ENCODE data around the gene GCKR. TPM values are rescaled to one million over a fixed set of nuclear protein-coding genes. Genes with fewer than 3 reads are reported as not detected.

Gene GCKR
- total and polyA plus RNA-seq, 8 donors, result 0.37 to 1.8 (median 1.3) TPM; not detected in 1

GRCh38 chr2:27494944-27495554 lies 1.6 kb upstream of the GCKR start, which contains the start of gene FNDC4:
Gene FNDC4, minus strand, starts transcription at chr2:27495200. Its CDS starts 521 bp downstream, at chr2:27494679.
- intact Hi-C loops (cut with DNase I), result no loop called here
- H3K4me3 ChIP-seq, result peak within 1 kb of the TSS; percentile 43

GRCh38 chr2:27495840-27496356 lies 741 bp upstream of the GCKR start:
- Histone ChIP-seq H3K4me1 (peaks cover 0 to 20% of the 10 kb centered on the region in 2 donors), H3K36me3 (no peaks in the 10 kb centered on the region), H3K27me3 (peaks cover 0 to 67% of the 10 kb centered on the region in 2 donors), H3K27ac (no peak overlapping the region), H3K4me3 (no peak overlapping the region), H3K9me3 (no peaks in the 10 kb centered on the region)
- TF ChIP-seq CTCF (IDR thresholded peaks at IDR 0.05), result no peak
- intact Hi-C loops (cut with DNase I), result no loop called here
- DNase-seq (no peak), ATAC-seq (no peak)

More at GRCh38 chr2:27494944-27495554, 1.6 kb upstream of the GCKR start, which contains the start of gene FNDC4:
- Histone ChIP-seq H3K9me3 (no peaks in the 10 kb centered on the region), H3K27me3 (peaks cover 0 to 65% of the 10 kb centered on the region in 2 donors), H3K4me1 (peaks cover 0 to 21% of the 10 kb centered on the region in 2 donors), H3K36me3 (no peaks in the 10 kb centered on the region), H3K27ac (no peak within 1 kb of the TSS)
- peak; percentile 35 to 82 (median 46) for DNase-seq
- ATAC-seq, result peak; percentile 72
- no peak for TF ChIP-seq CTCF (IDR thresholded peaks at IDR 0.05)

- intact Hi-C loops (cut with DNase I), result no loop called here
- no peak for ATAC-seq
- Histone ChIP-seq H3K27me3 (peaks cover 0 to 67% of the 10 kb centered on the region in 2 donors), H3K4me3 (no peak overlapping the region), H3K36me3 (no peaks in the 10 kb centered on the region), H3K9me3 (no peaks in the 10 kb centered on the region), H3K4me1 (peaks cover 0 to 20% of the 10 kb centered on the region in 2 donors), H3K27ac (no peak overlapping the region)
- no peak for DNase-seq
- TF ChIP-seq CTCF (IDR thresholded peaks at IDR 0.05), result no peak
Observed at GRCh38 chr2:27497288-27497627, 619 bp downstream of the GCKR start.

- peaks cover 0 to 20% of the 10 kb centered on the region in 2 donors for H3K4me1 ChIP-seq
- H3K36me3 ChIP-seq, result no peaks in the 10 kb centered on the region
- TF ChIP-seq CTCF (IDR thresholded peaks at IDR 0.05), result no peak
- H3K27me3 ChIP-seq, result peaks cover 0 to 58% of the 10 kb centered on the region in 2 donors
- H3K4me3 ChIP-seq, result no peak overlapping the region
- no peak for DNase-seq
- H3K9me3 ChIP-seq, result no peaks in the 10 kb centered on the region
- no peak for ATAC-seq
- no peak overlapping the region for H3K27ac ChIP-seq
- intact Hi-C loops (cut with DNase I), result no loop called here
Observed at GRCh38 chr2:27498975-27499374, 2.3 kb downstream of the GCKR start.

- H3K9me3 ChIP-seq, result no peaks in the 10 kb centered on the region
- peaks cover 0 to 37% of the 10 kb centered on the region in 2 donors for H3K27me3 ChIP-seq
- DNase-seq (no peak), ATAC-seq (no peak)
- H3K4me1 ChIP-seq, result peaks cover 0 to 5% of the 10 kb centered on the region in 2 donors
- no peak for TF ChIP-seq CTCF (IDR thresholded peaks at IDR 0.05)
- intact Hi-C loops (cut with DNase I), result no loop called here
- no peak overlapping the region for H3K4me3 ChIP-seq
- no peak overlapping the region for H3K27ac ChIP-seq
- H3K36me3 ChIP-seq, result no peaks in the 10 kb centered on the region
Observed at GRCh38 chr2:27501042-27501441, 4.4 kb downstream of the GCKR start.

All from left lung (tissue), 10 donors.